DND-41 (cell line): ENCODE data around the gene UBR3.

Experiments used
- CTCF ChIP-seq: IDR thresholded peaks from 2 replicates; pipeline ENCODE4 v1.5.1; 2012; ENCODE audit warnings: borderline replicate concordance, low read length, moderate library complexity, mild to moderate bottlenecking; ENCODE audit not compliant: poor library complexity, severe bottlenecking; ENCODE audit errors: extremely low read depth
- EZH2 ChIP-seq: IDR thresholded peaks from 3 replicates; pipeline ENCODE4 v1.6.1; 2012; ENCODE audit warnings: borderline replicate concordance, low read depth, mild to moderate bottlenecking, moderate library complexity, low read length, inconsistent platforms; ENCODE audit not compliant: severe bottlenecking

- TF ChIP-seq CTCF (no peak), EZH2 (no peak)
Observed at GRCh38 chr2:170118641-170119040, 291.4 kb downstream of the UBR3 start.
